ENCODE data around the gene DYNLL2.

GRCh38 chr17:58082870-58083490 lies at the start of gene DYNLL2:
- TF ChIP-seq GLIS3 (CRISPR knock-in tag; IDR thresholded peaks at IDR 0.05) (no peak), RARB (CRISPR knock-in tag; IDR thresholded peaks at IDR 0.05) (no peak), CSDC2 (CRISPR knock-in tag; IDR thresholded peaks at IDR 0.05) (no peak), ESRRG (CRISPR knock-in tag; IDR thresholded peaks at IDR 0.05) (no peak), PPARA (CRISPR knock-in tag; IDR thresholded peaks at IDR 0.05; ENCODE audit: borderline replicate concordance) (no peak), BACH2 (CRISPR knock-in tag; IDR thresholded peaks at IDR 0.05; ENCODE audit: borderline replicate concordance) (no peak), ISL1 (CRISPR knock-in tag; IDR thresholded peaks at IDR 0.05) (no peak), ZFP30 (CRISPR knock-in tag; IDR thresholded peaks at IDR 0.05) (no peak), ARNTL (CRISPR knock-in tag; IDR thresholded peaks at IDR 0.05; ENCODE audit: borderline replicate concordance, low read depth) (no peak), TSHZ2 (CRISPR knock-in tag; IDR thresholded peaks at IDR 0.05) (no peak), SNAI2 (CRISPR knock-in tag; IDR thresholded peaks at IDR 0.05) (no peak), ZNF8 (CRISPR knock-in tag; IDR thresholded peaks at IDR 0.05) (no peak), ZFP3 (CRISPR knock-in tag; IDR thresholded peaks at IDR 0.05) (no peak), CSRNP3 (CRISPR knock-in tag; IDR thresholded peaks at IDR 0.05) (no peak)
